Muscle layer of duodenum (tissue), 2 donors: ENCODE results near the gene TINCR.

ENCODE experiments used
- H3K27ac ChIP-seq: one replicate; pipeline ENCODE4 v1.7.0; 2013; ENCODE audit warnings: mild to moderate bottlenecking, low read length
- H3K27me3 ChIP-seq: one replicate; pipeline ENCODE4 v1.7.0; 2013; ENCODE audit warnings: low read depth, mild to moderate bottlenecking, control low read depth, low read length
- H3K36me3 ChIP-seq, 2 donors: one replicate each; pipeline ENCODE4 v1.7.0; 2013; ENCODE audit warnings: low read length in 2 of 2, control low read depth in 1 of 2, mild to moderate bottlenecking in 1 of 2; ENCODE audit not compliant: insufficient read depth in 2 of 2, control insufficient read depth in 1 of 2
- H3K4me1 ChIP-seq, 2 donors: one replicate each; pipeline ENCODE4 v1.7.0; 2013; ENCODE audit warnings: low read length in 2 of 2, mild to moderate bottlenecking in 2 of 2, control low read depth in 1 of 2, moderate library complexity in 1 of 2; ENCODE audit not compliant: insufficient read depth in 2 of 2, control insufficient read depth in 1 of 2
- H3K4me3 ChIP-seq, 2 donors: one replicate each; pipeline ENCODE4 v1.7.0; 2013; ENCODE audit warnings: low read length in 2 of 2, low read depth in 1 of 2, mild to moderate bottlenecking in 1 of 2
- H3K9me3 ChIP-seq, 2 donors: one replicate each; pipeline ENCODE4 v1.7.0; 2013; ENCODE audit warnings: low read length in 2 of 2, control low read depth in 1 of 2, mild to moderate bottlenecking in 1 of 2; ENCODE audit not compliant: control insufficient read depth in 1 of 2
- donor health status: healthy.

Gene TINCR

GRCh38 chr19:5600797-5601196, 33.0 kb upstream of the TINCR start:
- Histone ChIP-seq H3K36me3 (peaks cover 74 to 84% of the 10 kb centered on the region in 2 donors), H3K27ac (no peak overlapping the region), H3K4me1 (no peaks in the 10 kb centered on the region), H3K27me3 (no peaks in the 10 kb centered on the region), H3K9me3 (no peaks in the 10 kb centered on the region), H3K4me3 (no peak overlapping the region)

- Histone ChIP-seq H3K4me1 (no peaks in the 10 kb centered on the region), H3K27ac (no peak overlapping the region), H3K9me3 (no peaks in the 10 kb centered on the region), H3K36me3 (peaks cover 92 to 97% of the 10 kb centered on the region in 2 donors), H3K4me3 (no peak overlapping the region), H3K27me3 (no peaks in the 10 kb centered on the region)
Observed at GRCh38 chr19:5595745-5596144, 28.0 kb upstream of the TINCR start.

GRCh38 chr19:5595129-5595528, 27.4 kb upstream of the TINCR start:
- Histone ChIP-seq H3K4me3 (no peak overlapping the region), H3K27ac (no peak overlapping the region), H3K9me3 (no peaks in the 10 kb centered on the region), H3K27me3 (no peaks in the 10 kb centered on the region), H3K36me3 (peaks cover 87 to 97% of the 10 kb centered on the region in 2 donors), H3K4me1 (no peaks in the 10 kb centered on the region)

DNA sequence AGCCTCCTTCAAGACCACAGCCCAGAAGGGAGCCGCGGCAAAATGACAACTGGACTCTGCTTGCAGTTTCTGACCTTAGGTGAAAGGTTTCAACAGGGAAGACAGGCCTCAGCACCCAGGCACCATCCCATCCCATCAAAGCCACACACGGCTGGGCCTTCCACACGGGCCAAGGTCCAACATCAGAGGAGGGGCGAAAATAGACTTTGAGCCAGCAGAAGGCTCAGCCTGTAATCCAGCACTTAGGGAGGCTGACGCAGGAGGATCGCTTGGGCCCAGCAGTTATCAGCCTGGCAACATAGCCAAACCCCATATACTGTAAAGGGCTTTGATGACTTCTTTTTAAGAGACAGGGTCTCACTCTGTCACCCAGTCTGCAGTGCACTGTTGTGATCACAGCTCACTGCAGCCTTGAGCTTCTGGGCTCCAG, 26.8 kb upstream of the TINCR start:
- Histone ChIP-seq H3K9me3 (no peaks in the 10 kb centered on the region), H3K27ac (no peak overlapping the region), H3K4me3 (no peak overlapping the region), H3K36me3 (peaks cover 81 to 97% of the 10 kb centered on the region in 2 donors), H3K27me3 (no peaks in the 10 kb centered on the region), H3K4me1 (no peaks in the 10 kb centered on the region)

DNA sequence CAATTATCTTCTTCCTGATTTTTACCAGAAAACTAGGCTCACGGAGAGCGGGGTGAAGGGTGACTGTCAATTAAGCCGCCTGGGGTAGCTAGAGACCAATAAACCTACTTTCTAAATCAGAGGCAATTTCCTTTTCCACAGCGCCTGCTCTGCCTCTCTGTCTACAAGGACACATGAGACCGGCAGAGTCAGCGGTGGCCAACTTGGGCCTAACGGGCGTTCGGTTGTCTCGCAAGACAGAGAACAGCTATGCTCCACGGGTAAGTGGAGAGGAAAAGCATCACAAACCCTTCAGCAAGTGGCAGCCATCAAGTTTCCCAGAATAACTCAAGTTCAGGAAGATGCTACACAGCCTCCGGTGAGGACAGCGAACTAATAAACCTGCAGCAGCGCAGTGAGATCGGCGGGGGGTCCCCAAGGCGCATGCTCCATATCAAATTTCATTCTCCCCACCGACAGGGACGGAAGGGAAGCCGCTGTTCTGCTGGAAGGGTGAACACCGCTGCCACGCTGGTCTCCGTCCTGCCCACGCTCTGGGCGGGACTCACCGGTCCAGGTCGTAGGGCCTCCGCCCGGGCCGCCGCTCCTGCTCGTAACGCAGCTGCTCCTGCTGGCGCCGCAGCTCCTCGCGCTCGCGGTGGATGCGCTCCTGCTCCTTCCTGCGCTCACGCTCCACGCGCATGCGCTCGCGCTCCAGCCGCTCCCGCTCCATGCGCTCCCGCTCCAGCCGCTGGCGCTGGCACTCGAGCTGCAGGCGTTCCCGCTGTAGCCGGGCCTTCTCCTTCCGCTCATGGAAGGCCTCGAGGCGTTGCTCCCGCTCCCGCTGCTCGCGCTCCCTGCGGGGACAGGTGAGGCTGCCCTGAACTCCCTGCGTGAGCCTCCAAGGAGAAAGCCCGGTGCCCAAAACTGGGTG, 25.8 kb upstream of the TINCR start:
- H3K27ac ChIP-seq, result no peak overlapping the region
- no peak overlapping the region for H3K4me3 ChIP-seq
- H3K36me3 ChIP-seq, result peaks cover 80 to 97% of the 10 kb centered on the region in 2 donors

GRCh38 chr19:5592531-5593342, 25.0 kb upstream of the TINCR start:
- H3K27ac ChIP-seq, result no peak overlapping the region
- H3K4me1 ChIP-seq, result no peaks in the 10 kb centered on the region
- H3K36me3 ChIP-seq, result peaks cover 81 to 97% of the 10 kb centered on the region in 2 donors
- no peaks in the 10 kb centered on the region for H3K9me3 ChIP-seq
- no peak overlapping the region for H3K4me3 ChIP-seq
- no peaks in the 10 kb centered on the region for H3K27me3 ChIP-seq

More for the DNA sequence above, 25.8 kb upstream of the TINCR start:
- H3K4me1 ChIP-seq, result no peaks in the 10 kb centered on the region
- no peaks in the 10 kb centered on the region for H3K9me3 ChIP-seq
- no peaks in the 10 kb centered on the region for H3K27me3 ChIP-seq

DNA sequence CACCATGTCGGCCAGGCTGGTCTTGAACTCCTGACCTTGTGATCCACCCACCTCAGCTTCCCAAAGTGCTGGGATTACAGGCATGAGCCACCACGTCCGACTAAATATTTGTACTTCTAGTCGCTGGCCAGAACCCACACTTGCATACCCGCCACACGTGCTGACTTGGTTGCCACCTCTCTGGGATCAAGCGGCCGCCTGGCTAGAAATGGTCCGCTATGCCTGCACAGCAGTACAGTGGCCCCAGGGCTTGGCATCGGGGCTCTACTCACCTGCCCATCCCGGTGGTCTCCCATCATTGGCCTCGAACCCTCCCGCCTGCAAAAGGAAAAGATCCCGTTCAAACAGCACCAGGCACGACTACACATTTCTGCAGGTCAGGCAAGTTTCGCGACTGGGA, 23.7 kb upstream of the TINCR start:
- Histone ChIP-seq H3K4me3 (no peak overlapping the region), H3K4me1 (peaks cover 0 to 1% of the 10 kb centered on the region in 2 donors), H3K9me3 (no peaks in the 10 kb centered on the region), H3K27ac (no peak overlapping the region), H3K27me3 (no peaks in the 10 kb centered on the region), H3K36me3 (peaks cover 77 to 92% of the 10 kb centered on the region in 2 donors)

DNA sequence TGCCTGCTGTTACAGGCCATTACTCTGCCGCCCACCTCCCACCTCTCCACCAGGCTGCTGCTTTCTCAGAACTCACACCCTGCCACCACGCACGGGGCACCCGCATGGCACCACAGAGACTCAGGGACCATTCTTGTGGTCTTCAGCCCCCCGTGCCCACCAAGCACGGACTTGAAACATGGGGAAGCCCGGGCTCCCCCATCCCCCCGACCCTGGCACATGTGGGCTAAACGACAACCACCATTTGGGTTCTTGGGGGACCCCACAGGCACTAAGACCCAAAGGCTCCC, 23.1 kb upstream of the TINCR start:
- Histone ChIP-seq H3K36me3 (peaks cover 72 to 85% of the 10 kb centered on the region in 2 donors), H3K27me3 (no peaks in the 10 kb centered on the region), H3K27ac (no peak overlapping the region), H3K4me1 (peaks cover 0 to 8% of the 10 kb centered on the region in 2 donors), H3K4me3 (no peak overlapping the region), H3K9me3 (no peaks in the 10 kb centered on the region)

GRCh38 chr19:5590151-5590864, 22.6 kb upstream of the TINCR start:
- Histone ChIP-seq H3K4me1 (peaks cover 0 to 11% of the 10 kb centered on the region in 2 donors), H3K27ac (no peak overlapping the region), H3K9me3 (no peaks in the 10 kb centered on the region), H3K4me3 (no peak overlapping the region), H3K36me3 (peaks cover 68 to 80% of the 10 kb centered on the region in 2 donors), H3K27me3 (no peaks in the 10 kb centered on the region)

- Histone ChIP-seq H3K36me3 (peaks cover 55 to 68% of the 10 kb centered on the region in 2 donors), H3K4me3 (no peak overlapping the region), H3K27ac (no peak overlapping the region), H3K27me3 (no peaks in the 10 kb centered on the region), H3K4me1 (peaks cover 0 to 14% of the 10 kb centered on the region in 2 donors), H3K9me3 (no peaks in the 10 kb centered on the region)
Observed at GRCh38 chr19:5588906-5589676, 21.3 kb upstream of the TINCR start.
